DLD1 (cell line): ENCODE results near the gene PTPRN2.

Experiments used
- in situ Hi-C: cut with HindIII; loops from 2 replicates; pipeline ENCODE4 v1.10.0; 2017; ENCODE audit warnings: low sequenced_read_pairs

The PTPRN2 gene

GRCh38 chr7:158449266-158449665 lies 138.4 kb downstream of the PTPRN2 start:
- in situ Hi-C loops = no loop called here

GRCh38 chr7:158448430-158449100 lies 139.1 kb downstream of the PTPRN2 start:
- in situ Hi-C loops = no loop called here

GRCh38 chr7:158447506-158448171 lies 140.0 kb downstream of the PTPRN2 start:
- in situ Hi-C loops = no loop called here

- in situ Hi-C loops = no loop called here
Observed at GRCh38 chr7:158447151-158447505, 140.5 kb downstream of the PTPRN2 start.

- in situ Hi-C loops = no loop called here
Observed at GRCh38 chr7:158446706-158447105, 140.9 kb downstream of the PTPRN2 start.

GRCh38 chr7:158446281-158446680 lies 141.3 kb downstream of the PTPRN2 start:
- in situ Hi-C loops = no loop called here

GRCh38 chr7:158445421-158446175 lies 142.0 kb downstream of the PTPRN2 start:
- in situ Hi-C loops = no loop called here

- in situ Hi-C loops = no loop called here
Observed at GRCh38 chr7:158444501-158445420, 142.9 kb downstream of the PTPRN2 start.

- in situ Hi-C loops = no loop called here
Observed at GRCh38 chr7:158443688-158444483, 143.7 kb downstream of the PTPRN2 start.

- in situ Hi-C loops = no loop called here
Observed at GRCh38 chr7:158443014-158443687, 144.5 kb downstream of the PTPRN2 start.

- in situ Hi-C loops = no loop called here
Observed at GRCh38 chr7:158442260-158442659, 145.4 kb downstream of the PTPRN2 start.

- in situ Hi-C loops = no loop called here
Observed at GRCh38 chr7:158439035-158439434, 148.6 kb downstream of the PTPRN2 start.

- in situ Hi-C loops = no loop called here
Observed at GRCh38 chr7:158432369-158433341, 155.0 kb downstream of the PTPRN2 start.

GRCh38 chr7:158431941-158432347 lies 155.7 kb downstream of the PTPRN2 start:
- in situ Hi-C loops = no loop called here

GRCh38 chr7:158431055-158431940 lies 156.3 kb downstream of the PTPRN2 start:
- in situ Hi-C loops = no loop called here

- in situ Hi-C loops = no loop called here
Observed at GRCh38 chr7:158430308-158431034, 157.2 kb downstream of the PTPRN2 start.
